Activated T-helper 1 cell treated with anti-CD3 and anti-CD28 coated beads, Interleukin-12 subunit alpha, Interleukin-12 subunit beta, Interleukin-2, Interleukin-4 antibody, amounts not matched to agents 30 ng/mL and 10 ng/mL and 1 ng/mL, durations not matched to agents 14 hours and 24 hours and 36 hours (primary cell): Measurements from ENCODE around the gene HSF5. TPM values are rescaled to one million over a fixed set of nuclear protein-coding genes. Genes with fewer than 3 reads are reported as not detected.

Experiments
- DNase-seq: peaks from one replicate; pipeline ENCODE4 v3.0.0; 2021; ENCODE audit warnings: low spot score
- H3K27ac Mint-ChIP-seq: one replicate; pipeline ENCODE4 v1.8.0; 2021; ENCODE audit warnings: mild to moderate bottlenecking, mixed read lengths
- H3K27me3 Mint-ChIP-seq: one replicate; pipeline ENCODE4 v1.8.0; 2022; ENCODE audit warnings: mild to moderate bottlenecking, moderate library complexity, mixed read lengths; ENCODE audit not compliant: insufficient read depth
- H3K36me3 Mint-ChIP-seq: one replicate; pipeline ENCODE4 v1.8.0; 2021; ENCODE audit warnings: low read depth, mixed read lengths
- H3K4me1 Mint-ChIP-seq: one replicate; pipeline ENCODE4 v1.8.0; 2021; ENCODE audit warnings: low read depth, mixed read lengths
- H3K4me3 Mint-ChIP-seq: one replicate; pipeline ENCODE4 v1.8.0; 2021; ENCODE audit warnings: mild to moderate bottlenecking, moderate library complexity, mixed read lengths
- H3K9me3 Mint-ChIP-seq: one replicate; pipeline ENCODE4 v1.8.0; 2021; ENCODE audit warnings: mixed read lengths
- intact Hi-C: fragments of 100-400 bp; cut with micrococcal nuclease; formaldehyde crosslinking; loops from one replicate; pipeline ENCODE4 v1.15.1; 2024
- total RNA-seq: library from RNA; stranded (reverse); gene quantifications from 2 replicates; pipeline ENCODE4 v1.2.3, GENCODE V29; 2022

HSF5 gene
- total RNA-seq, 1 donor from 2014 or later: 1.1 TPM

DNA sequence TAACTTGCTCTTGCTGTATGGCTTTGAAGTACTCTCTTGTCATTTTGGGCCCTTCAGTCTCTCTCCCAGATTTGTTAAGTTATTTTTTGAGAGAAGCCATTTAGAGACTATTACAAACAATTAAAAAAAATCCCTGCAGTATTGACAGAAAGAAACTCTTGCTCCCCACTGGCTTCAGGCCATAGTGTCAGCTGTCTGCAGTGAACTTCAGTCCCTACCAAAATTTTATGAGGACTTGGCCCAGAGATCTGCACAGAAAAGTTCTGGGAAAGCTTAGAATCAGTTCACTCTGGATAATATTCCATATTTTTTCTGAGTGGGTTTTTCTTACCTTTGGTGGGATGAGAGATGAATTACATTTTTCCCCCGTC is 105.4 kb downstream of the HSF5 start:
- peaks cover 46% of the 10 kb centered on the region for H3K4me1 Mint-ChIP-seq
- H3K36me3 Mint-ChIP-seq: peaks cover 3% of the 10 kb centered on the region
- no peak overlapping the region for H3K4me3 Mint-ChIP-seq
- H3K9me3 Mint-ChIP-seq: no peaks in the 10 kb centered on the region
- intact Hi-C loops: loop anchor here (1.0 to 2.0 kb wide), 3 partner anchors 30 to 38 kb away; no protein-coding TSS in a partner anchor
- no peaks in the 10 kb centered on the region for H3K27me3 Mint-ChIP-seq
- DNase-seq: no peak
- peak overlapping the region; percentile 42 for H3K27ac Mint-ChIP-seq

- Mint-ChIP-seq H3K9me3 (no peaks in the 10 kb centered on the region), H3K27ac (peak overlapping the region; percentile 42), H3K27me3 (no peaks in the 10 kb centered on the region), H3K4me1 (peaks cover 46% of the 10 kb centered on the region), H3K4me3 (peak overlapping the region; percentile 0), H3K36me3 (peaks cover 3% of the 10 kb centered on the region)
- DNase-seq: no peak
- intact Hi-C loops: loop anchor here (1.0 to 2.0 kb wide), 3 partner anchors 31 to 39 kb away; no protein-coding TSS in a partner anchor
These were observed 105.9 kb downstream of the HSF5 start for GRCh38 chr17:58382108-58382871.

DNA sequence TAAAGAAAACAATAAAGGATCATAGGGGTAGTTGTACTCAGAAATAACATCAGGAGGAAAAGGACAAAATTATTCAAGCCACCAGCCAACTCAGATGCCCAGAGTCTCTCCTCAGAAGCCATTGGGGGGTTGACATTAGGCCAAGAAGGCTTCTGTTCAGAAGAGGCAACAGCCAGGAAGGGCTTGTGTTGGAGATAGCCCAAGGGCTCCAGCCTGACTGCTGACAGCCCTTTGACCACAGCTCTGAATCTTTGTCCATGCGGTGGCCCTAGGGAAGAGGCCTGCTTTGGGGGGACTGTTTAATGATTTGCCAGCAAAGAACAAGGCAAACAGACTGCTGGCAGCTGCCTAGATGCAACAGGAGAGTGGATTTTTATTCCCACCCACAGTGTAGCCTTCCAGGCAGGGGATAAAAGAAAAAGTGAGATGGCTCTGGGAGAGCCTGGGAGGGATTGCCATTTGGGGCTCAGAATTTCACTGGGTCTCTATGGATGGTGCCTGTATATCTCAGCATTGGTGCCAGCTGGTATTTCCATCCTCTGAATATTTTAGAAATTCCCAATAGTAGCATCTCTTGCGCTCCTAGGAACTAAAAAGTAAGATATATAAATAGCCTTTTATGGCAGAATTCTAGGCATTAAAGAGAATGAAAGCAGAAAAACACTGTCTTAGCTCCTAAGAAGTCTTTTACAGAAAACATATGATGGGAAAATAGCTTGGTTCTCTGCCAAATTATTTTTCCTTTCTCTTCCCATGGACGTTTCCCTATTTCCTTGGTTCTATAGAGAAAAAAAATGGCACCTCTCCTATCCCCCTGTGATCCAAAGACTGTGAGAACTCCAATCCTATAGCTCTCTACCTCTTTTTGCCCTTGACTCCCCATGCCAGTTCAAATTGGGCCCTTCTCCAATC is 106.8 kb downstream of the HSF5 start:
- H3K27me3 Mint-ChIP-seq: no peaks in the 10 kb centered on the region
- intact Hi-C loops: loop anchor here (1.0 to 2.0 kb wide), 3 partner anchors 32 to 39 kb away; no protein-coding TSS in a partner anchor
- peaks cover 46% of the 10 kb centered on the region for H3K4me1 Mint-ChIP-seq

GRCh38 chr17:58380207-58381123 is 107.7 kb downstream of the HSF5 start:
- Mint-ChIP-seq H3K9me3 (no peaks in the 10 kb centered on the region), H3K4me3 (no peak overlapping the region), H3K36me3 (peaks cover 2% of the 10 kb centered on the region), H3K27me3 (no peaks in the 10 kb centered on the region), H3K4me1 (peaks cover 46% of the 10 kb centered on the region), H3K27ac (no peak overlapping the region)
- DNase-seq: no peak
- intact Hi-C loops: no loop called here

More for the DNA sequence above, 106.8 kb downstream of the HSF5 start:
- H3K27ac Mint-ChIP-seq: no peak overlapping the region
- H3K36me3 Mint-ChIP-seq: peaks cover 2% of the 10 kb centered on the region
- H3K4me3 Mint-ChIP-seq: no peak overlapping the region
- H3K9me3 Mint-ChIP-seq: no peaks in the 10 kb centered on the region
- DNase-seq: no peak

DNA sequence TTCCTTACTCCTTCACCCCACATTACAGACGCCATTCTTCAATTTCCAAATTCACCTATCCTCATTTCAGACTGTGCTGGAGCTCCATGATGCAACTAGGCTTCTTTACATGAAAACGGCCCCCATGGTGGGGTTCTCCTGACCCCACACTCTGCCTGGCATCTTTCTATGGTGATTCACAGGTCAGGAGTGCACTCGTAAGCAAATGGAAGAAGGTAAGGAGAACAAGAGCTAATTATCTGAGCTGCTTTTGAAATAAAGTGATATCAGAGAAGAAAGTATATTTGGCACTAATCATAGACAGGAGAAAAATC is 108.7 kb downstream of the HSF5 start:
- H3K27me3 Mint-ChIP-seq: no peaks in the 10 kb centered on the region
- peaks cover 46% of the 10 kb centered on the region for H3K4me1 Mint-ChIP-seq
- no peaks in the 10 kb centered on the region for H3K9me3 Mint-ChIP-seq
- H3K36me3 Mint-ChIP-seq: peaks cover 5% of the 10 kb centered on the region
- no peak overlapping the region for H3K4me3 Mint-ChIP-seq
- no peak overlapping the region for H3K27ac Mint-ChIP-seq
- intact Hi-C loops: no loop called here
- DNase-seq: no peak

DNA sequence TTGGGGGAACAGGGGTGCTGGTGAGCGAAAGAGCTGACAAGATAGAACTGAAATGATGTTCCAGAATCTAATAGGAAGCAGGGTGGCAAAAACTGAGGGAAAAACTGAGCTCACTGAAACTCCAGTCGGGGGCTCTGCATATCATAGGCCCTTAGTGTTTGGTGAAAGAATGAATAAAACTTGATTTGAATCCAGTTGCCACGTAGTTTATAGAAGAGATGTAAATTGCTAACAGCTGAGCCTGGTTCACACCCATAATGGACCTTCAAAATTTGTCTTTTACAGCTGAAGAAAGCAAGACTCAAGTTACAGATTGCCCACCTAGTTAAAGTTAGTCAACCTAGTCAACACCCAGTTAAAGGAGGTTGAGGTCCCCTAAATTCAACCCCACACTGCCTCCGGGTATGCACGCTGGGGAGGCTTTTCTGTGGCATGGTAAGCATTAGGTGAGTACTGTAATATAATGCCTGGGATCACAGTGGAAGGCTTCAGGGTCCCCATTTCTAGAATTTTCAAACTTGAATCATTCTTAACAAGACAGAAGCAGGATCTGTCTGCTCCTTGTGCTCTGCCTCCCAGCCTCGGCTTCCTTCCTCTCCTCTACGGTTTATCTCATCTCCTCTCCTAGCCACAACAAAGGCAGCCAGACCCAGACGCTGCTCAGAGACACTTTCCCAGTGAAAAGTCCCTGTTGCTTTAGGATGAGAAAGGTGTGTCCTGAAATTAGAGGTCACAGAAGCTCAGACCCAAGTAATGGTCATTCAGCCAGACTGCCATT is 109.3 kb downstream of the HSF5 start:
- Mint-ChIP-seq H3K27ac (no peak overlapping the region), H3K4me1 (peaks cover 46% of the 10 kb centered on the region), H3K27me3 (no peaks in the 10 kb centered on the region), H3K36me3 (peaks cover 5% of the 10 kb centered on the region), H3K4me3 (no peak overlapping the region), H3K9me3 (no peaks in the 10 kb centered on the region)
- no peak for DNase-seq
- intact Hi-C loops: no loop called here

- no peak for DNase-seq
- no peaks in the 10 kb centered on the region for H3K9me3 Mint-ChIP-seq
- H3K27ac Mint-ChIP-seq: no peak overlapping the region
- intact Hi-C loops: no loop called here
- no peaks in the 10 kb centered on the region for H3K27me3 Mint-ChIP-seq
- no peak overlapping the region for H3K4me3 Mint-ChIP-seq
- peaks cover 39% of the 10 kb centered on the region for H3K4me1 Mint-ChIP-seq
- peaks cover 7% of the 10 kb centered on the region for H3K36me3 Mint-ChIP-seq
These were observed 110.5 kb downstream of the HSF5 start for GRCh38 chr17:58377661-58378060.

- H3K36me3 Mint-ChIP-seq: peaks cover 7% of the 10 kb centered on the region
- intact Hi-C loops: no loop called here
- no peaks in the 10 kb centered on the region for H3K27me3 Mint-ChIP-seq
- H3K4me3 Mint-ChIP-seq: no peak overlapping the region
- no peaks in the 10 kb centered on the region for H3K9me3 Mint-ChIP-seq
- DNase-seq: no peak
- peaks cover 34% of the 10 kb centered on the region for H3K4me1 Mint-ChIP-seq
- no peak overlapping the region for H3K27ac Mint-ChIP-seq
These were observed 111.1 kb downstream of the HSF5 start for GRCh38 chr17:58377093-58377601.

GRCh38 chr17:58376472-58377000 is 111.7 kb downstream of the HSF5 start:
- Mint-ChIP-seq H3K36me3 (peaks cover 7% of the 10 kb centered on the region), H3K9me3 (no peaks in the 10 kb centered on the region), H3K4me1 (peaks cover 29% of the 10 kb centered on the region), H3K4me3 (no peak overlapping the region), H3K27ac (no peak overlapping the region), H3K27me3 (no peaks in the 10 kb centered on the region)
- DNase-seq: no peak
- intact Hi-C loops: no loop called here

- no peak for DNase-seq
- peaks cover 24% of the 10 kb centered on the region for H3K4me1 Mint-ChIP-seq
- H3K4me3 Mint-ChIP-seq: no peak overlapping the region
- H3K9me3 Mint-ChIP-seq: no peaks in the 10 kb centered on the region
- peaks cover 7% of the 10 kb centered on the region for H3K36me3 Mint-ChIP-seq
- no peak overlapping the region for H3K27ac Mint-ChIP-seq
- no peaks in the 10 kb centered on the region for H3K27me3 Mint-ChIP-seq
- intact Hi-C loops: no loop called here
These were observed 112.4 kb downstream of the HSF5 start for GRCh38 chr17:58375811-58376210.

- no peak overlapping the region for H3K27ac Mint-ChIP-seq
- H3K4me3 Mint-ChIP-seq: no peak overlapping the region
- no peaks in the 10 kb centered on the region for H3K9me3 Mint-ChIP-seq
- peaks cover 7% of the 10 kb centered on the region for H3K36me3 Mint-ChIP-seq
- intact Hi-C loops: no loop called here
- DNase-seq: no peak
- peaks cover 23% of the 10 kb centered on the region for H3K4me1 Mint-ChIP-seq
- H3K27me3 Mint-ChIP-seq: no peaks in the 10 kb centered on the region
These were observed 113.0 kb downstream of the HSF5 start for GRCh38 chr17:58375256-58375655.
